H9 (cell line): ENCODE results near the gene IRF2. TPM values are rescaled to one million over a fixed set of nuclear protein-coding genes. Genes with fewer than 3 reads are reported as not detected.

ENCODE experiments used
- DNase-seq: peaks from one replicate; pipeline ENCODE4 v3.0.0-alpha.2; 2017
- H2AFZ ChIP-seq: one replicate; pipeline ENCODE4 v1.6.1; 2013; ENCODE audit warnings: mild to moderate bottlenecking, low read length, control low read depth, moderate library complexity
- H2AK5ac ChIP-seq: 2 replicates; pipeline ENCODE4 v1.6.1; 2013; ENCODE audit warnings: low read length, control low read depth, mixed read lengths; ENCODE audit not compliant: insufficient read length
- H2BK120ac ChIP-seq: one replicate; pipeline ENCODE4 v1.6.1; 2013; ENCODE audit warnings: low read depth, mild to moderate bottlenecking, low read length, control low read depth, inconsistent platforms; ENCODE audit not compliant: poor library complexity, severe bottlenecking
- H2BK12ac ChIP-seq: 2 replicates; pipeline ENCODE4 v1.6.1; 2013; ENCODE audit warnings: low read length, control low read depth, mixed read lengths, low read depth; ENCODE audit not compliant: insufficient read length
- H2BK15ac ChIP-seq: 2 replicates; pipeline ENCODE4 v1.6.1; 2013; ENCODE audit warnings: low read depth, low read length, control low read depth
- H2BK20ac ChIP-seq: one replicate; pipeline ENCODE4 v1.6.1; 2013; ENCODE audit warnings: low read depth, mild to moderate bottlenecking, low read length, control low read depth, inconsistent platforms; ENCODE audit not compliant: poor library complexity, severe bottlenecking
- H2BK5ac ChIP-seq: 2 replicates; pipeline ENCODE4 v1.6.1; 2013; ENCODE audit warnings: low read length, control low read depth, mixed read lengths; ENCODE audit not compliant: insufficient read length
- H3K14ac ChIP-seq: 2 replicates; pipeline ENCODE4 v1.6.1; 2013; ENCODE audit warnings: low read length, control low read depth; ENCODE audit not compliant: insufficient read depth
- H3K18ac ChIP-seq: 2 replicates; pipeline ENCODE4 v1.6.1; 2013; ENCODE audit warnings: low read depth, mild to moderate bottlenecking, mixed read lengths, low read length, control low read depth; ENCODE audit not compliant: insufficient read length
- H3K23ac ChIP-seq: 2 replicates; pipeline ENCODE4 v1.6.1; 2013; ENCODE audit warnings: low read length, control low read depth, mixed read lengths, low read depth; ENCODE audit not compliant: insufficient read length
- H3K23me2 ChIP-seq: 2 replicates; pipeline ENCODE4 v1.6.1; 2013; ENCODE audit warnings: low read depth, mild to moderate bottlenecking, mixed read lengths, low read length, control low read depth; ENCODE audit not compliant: insufficient read length, poor library complexity, severe bottlenecking
- H3K27ac ChIP-seq: 2 replicates; pipeline ENCODE4 v1.5.1; 2013; ENCODE audit warnings: low read length, control low read depth, mixed read lengths, low read depth; ENCODE audit not compliant: insufficient read length
- H3K27me3 ChIP-seq: 2 replicates; pipeline ENCODE4 v1.6.1; 2013; ENCODE audit warnings: low read length, control low read depth, inconsistent platforms; ENCODE audit not compliant: insufficient read depth
- H3K4ac ChIP-seq: 2 replicates; pipeline ENCODE4 v1.6.1; 2013; ENCODE audit warnings: low read depth, mild to moderate bottlenecking, control low read depth, inconsistent platforms, low read length, moderate library complexity
- H3K4me1 ChIP-seq: 2 replicates; pipeline ENCODE4 v1.6.1; 2013; ENCODE audit warnings: low read length, control low read depth, inconsistent platforms; ENCODE audit not compliant: insufficient read depth
- H3K4me2 ChIP-seq: 2 replicates; pipeline ENCODE4 v1.6.1; 2013; ENCODE audit warnings: low read length, control low read depth, mixed read lengths; ENCODE audit not compliant: insufficient read length, insufficient read depth
- H3K56ac ChIP-seq: 2 replicates; pipeline ENCODE4 v1.6.1; 2013; ENCODE audit warnings: low read depth, mild to moderate bottlenecking, mixed read lengths, low read length, control low read depth; ENCODE audit not compliant: insufficient read length
- H3K79me1 ChIP-seq: 2 replicates; pipeline ENCODE4 v1.6.1; 2013; ENCODE audit warnings: low read depth, mild to moderate bottlenecking, moderate library complexity, low read length, control low read depth, inconsistent platforms; ENCODE audit not compliant: insufficient read depth, poor library complexity, severe bottlenecking
- H3K79me2 ChIP-seq: 2 replicates; pipeline ENCODE4 v1.6.1; 2013; ENCODE audit warnings: low read length, control low read depth, inconsistent platforms; ENCODE audit not compliant: insufficient read depth
- H3K9ac ChIP-seq: 2 replicates; pipeline ENCODE4 v1.6.1; 2013; ENCODE audit warnings: low read length, control low read depth, mixed read lengths; ENCODE audit not compliant: insufficient read length; ENCODE audit errors: extremely low read depth
- H3K9me3 ChIP-seq: one replicate; pipeline ENCODE4 v1.6.1; 2013; ENCODE audit warnings: low read depth, low read length, inconsistent platforms; ENCODE audit not compliant: control insufficient read depth
- H3T11ph ChIP-seq: one replicate; pipeline ENCODE4 v1.6.1; 2013; ENCODE audit warnings: mild to moderate bottlenecking, low read length, control low read depth, inconsistent platforms
- H4K20me1 ChIP-seq: one replicate; pipeline ENCODE4 v1.6.1; 2013; ENCODE audit not compliant: control insufficient read depth, insufficient read length, insufficient read depth
- H4K5ac ChIP-seq: 2 replicates; pipeline ENCODE4 v1.6.1; 2013; ENCODE audit warnings: low read depth, mild to moderate bottlenecking, mixed read lengths, low read length, control low read depth; ENCODE audit not compliant: insufficient read length
- H4K8ac ChIP-seq: replicated peaks from 2 replicates; pipeline ENCODE4 v1.6.1; 2013; ENCODE audit warnings: low read length, control low read depth, mixed read lengths, low read depth; ENCODE audit not compliant: insufficient read length
- H4K91ac ChIP-seq: 2 replicates; pipeline ENCODE4 v1.6.1; 2013; ENCODE audit warnings: low read depth, mild to moderate bottlenecking, moderate library complexity, mixed read lengths, low read length, control low read depth; ENCODE audit not compliant: insufficient read length
- H3K27ac Mint-ChIP-seq, 3 experiments: 2 replicates in 2 of 3; 3 replicates in 1 of 3; pipeline ENCODE4 v1.8.0; 2020 to 2021; ENCODE audit warnings: mixed read lengths in 3 of 3, mild to moderate bottlenecking in 1 of 3, moderate library complexity in 1 of 3
- H3K27me3 Mint-ChIP-seq: 2 replicates; pipeline ENCODE4 v1.8.0; 2021; ENCODE audit warnings: low read depth, mild to moderate bottlenecking, moderate library complexity, mixed read lengths
- H3K36me3 Mint-ChIP-seq, 3 experiments: 2 replicates in 2 of 3; 3 replicates in 1 of 3; pipeline ENCODE4 v1.8.0; 2020 to 2021; ENCODE audit warnings: low read depth in 3 of 3, mixed read lengths in 3 of 3; ENCODE audit not compliant: insufficient read depth in 1 of 3
- H3K4me1 Mint-ChIP-seq, 2 experiments: 2 replicates each; pipeline ENCODE4 v1.8.0; 2020; ENCODE audit warnings: mixed read lengths in 2 of 2
- H3K4me3 Mint-ChIP-seq, 2 experiments: 2 replicates in 1 of 2; 3 replicates in 1 of 2; pipeline ENCODE4 v1.8.0; 2020 to 2021; ENCODE audit warnings: mild to moderate bottlenecking in 2 of 2, mixed read lengths in 2 of 2, moderate library complexity in 1 of 2
- H3K9me3 Mint-ChIP-seq, 2 experiments: 2 replicates in 1 of 2; 3 replicates in 1 of 2; pipeline ENCODE4 v1.8.0; 2020; ENCODE audit warnings: mild to moderate bottlenecking in 2 of 2, mixed read lengths in 2 of 2, moderate library complexity in 1 of 2
- whole genome bisulfite sequencing: extraction: QIAGEN DNeasy Blood & Tissue Kit; methylation state at CpG from one replicate; pipeline ENCODE4 v1.1.7; 2013; ENCODE audit warnings: missing lambda C conversion rate, low lambda C conversion rate, mixed read lengths; ENCODE audit not compliant: insufficient read length; ENCODE audit errors: extremely low coverage; 5-methylcytosine and 5-hydroxymethylcytosine counted together
- total RNA-seq: library from RNA; stranded (reverse); gene quantifications from 2 replicates; pipeline ENCODE4 v1.2.1, GENCODE V29; 2021
- TF ChIP-seq, protein P1 (sequence below): fragments of 200-600 bp; sonication (generic); conservative IDR thresholded peaks from 3 replicates; pipeline ENCODE4 v1.8.0; 2021; ENCODE audit warnings: antibody characterized with exemption, mild to moderate bottlenecking

IRF2 gene
- total RNA-seq, 1 experiment from 2014 or later: 13.5 TPM

- no peak for DNase-seq
Measured at GRCh38 chr4:184396570-184397515, 77.5 kb downstream of the IRF2 start.

More at GRCh38 chr4:184396570-184397515, 77.5 kb downstream of the IRF2 start:
- TF ChIP-seq, protein P1, sequence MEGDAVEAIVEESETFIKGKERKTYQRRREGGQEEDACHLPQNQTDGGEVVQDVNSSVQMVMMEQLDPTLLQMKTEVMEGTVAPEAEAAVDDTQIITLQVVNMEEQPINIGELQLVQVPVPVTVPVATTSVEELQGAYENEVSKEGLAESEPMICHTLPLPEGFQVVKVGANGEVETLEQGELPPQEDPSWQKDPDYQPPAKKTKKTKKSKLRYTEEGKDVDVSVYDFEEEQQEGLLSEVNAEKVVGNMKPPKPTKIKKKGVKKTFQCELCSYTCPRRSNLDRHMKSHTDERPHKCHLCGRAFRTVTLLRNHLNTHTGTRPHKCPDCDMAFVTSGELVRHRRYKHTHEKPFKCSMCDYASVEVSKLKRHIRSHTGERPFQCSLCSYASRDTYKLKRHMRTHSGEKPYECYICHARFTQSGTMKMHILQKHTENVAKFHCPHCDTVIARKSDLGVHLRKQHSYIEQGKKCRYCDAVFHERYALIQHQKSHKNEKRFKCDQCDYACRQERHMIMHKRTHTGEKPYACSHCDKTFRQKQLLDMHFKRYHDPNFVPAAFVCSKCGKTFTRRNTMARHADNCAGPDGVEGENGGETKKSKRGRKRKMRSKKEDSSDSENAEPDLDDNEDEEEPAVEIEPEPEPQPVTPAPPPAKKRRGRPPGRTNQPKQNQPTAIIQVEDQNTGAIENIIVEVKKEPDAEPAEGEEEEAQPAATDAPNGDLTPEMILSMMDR: no peak
- peaks cover 5% of the 10 kb centered on the region; the same call in 1 of the 2 replicates for H3K4me1 ChIP-seq
- H3K23me2 ChIP-seq: no peaks in the 10 kb centered on the region
- no peaks in the 10 kb centered on the region for H3K79me2 ChIP-seq
- peaks cover 26 to 65% (median 30%) of the 10 kb centered on the region in 3 experiments for H3K36me3 Mint-ChIP-seq
- H2BK120ac ChIP-seq: no peak overlapping the region
- no peaks in the 10 kb centered on the region for H3K27me3 Mint-ChIP-seq
- H3K4me3 Mint-ChIP-seq: no peak overlapping the region
- no peak overlapping the region for H2AFZ ChIP-seq
- peaks cover 26 to 28% of the 10 kb centered on the region in 2 experiments for H3K4me1 Mint-ChIP-seq
- no peaks in the 10 kb centered on the region for H3K79me1 ChIP-seq
- H3K9me3 ChIP-seq: no peaks in the 10 kb centered on the region
- no peak overlapping the region for H2BK20ac ChIP-seq
- no peak overlapping the region for H4K8ac ChIP-seq
- no peak overlapping the region; a peak in 1 of 7 replicates for H3K27ac Mint-ChIP-seq
- H2BK5ac ChIP-seq: no peak overlapping the region
- no peak overlapping the region for H2BK12ac ChIP-seq
- H4K91ac ChIP-seq: no peak overlapping the region
- no peak overlapping the region for H4K5ac ChIP-seq
- H3K18ac ChIP-seq: no peak overlapping the region
- no peak overlapping the region for H3K9ac ChIP-seq
- no peak overlapping the region for H3K27ac ChIP-seq
- no peak overlapping the region for H2BK15ac ChIP-seq
- H3T11ph ChIP-seq: no peak overlapping the region
- H3K9me3 Mint-ChIP-seq: no peaks in the 10 kb centered on the region
- no CpG with 5 or more reads among the region's 15 CpGs for WGBS
- H3K14ac ChIP-seq: no peak overlapping the region
- H3K4ac ChIP-seq: no peak overlapping the region
- H4K20me1 ChIP-seq: no peaks in the 10 kb centered on the region
- H2AK5ac ChIP-seq: no peak overlapping the region
- H3K56ac ChIP-seq: no peak overlapping the region
- no peak overlapping the region for H3K23ac ChIP-seq
- no peak overlapping the region for H3K4me2 ChIP-seq
- H3K27me3 ChIP-seq: no peaks in the 10 kb centered on the region
